Endothelial cell of umbilical vein (primary cell): ENCODE data around the gene SETD6. TPM values are rescaled to one million over a fixed set of nuclear protein-coding genes. Genes with fewer than 3 reads are reported as not detected.
A peak's percentile ranks its signal among the peaks of the same experiment; 100 is the strongest.

Experiments used
- BruUV-seq: library from RNA; stranded (reverse); fragments of 400-500 nt; replicated peaks from 2 replicates; lab custom pipeline; 2021; lab: Mats Ljungman, UMichigan
- CTCF ChIA-PET: fragments of 300-600, 350-600 bp; sonication (Branson Sonifier 250); formaldehyde crosslinking; loops from one replicate; lab custom pipeline; 2021; ENCODE audit warnings: antibody characterized with exemption, inconsistent platforms; lab: Charles Lee
- POLR2A ChIA-PET: fragments of 300-600, 350-600 bp; sonication (Branson Sonifier 250); formaldehyde crosslinking; loops from one replicate; lab custom pipeline; 2021; ENCODE audit warnings: antibody characterized with exemption, inconsistent platforms; lab: Charles Lee
- DNase-seq: peaks from one replicate; pipeline ENCODE4 v3.0.0-alpha.2; 2011; ENCODE audit warnings: low read depth, low spot score
- FAIRE-seq: peaks from 2 replicates; lab custom pipeline; 2011; peaks lifted over from hg19 to GRCh38; lab: Jason Lieb, UNC
- H2AFZ ChIP-seq: 2 replicates; pipeline ENCODE4 v1.6.0; 2012; ENCODE audit warnings: low read depth, low read length, control low read depth, inconsistent platforms
- H3K27ac ChIP-seq: 2 replicates; pipeline ENCODE4 v1.5.1; 2011; ENCODE audit warnings: low read depth, mild to moderate bottlenecking, control low read depth, low read length, moderate library complexity; ENCODE audit not compliant: insufficient read depth
- H3K27me3 ChIP-seq, 2 experiments: 2 replicates each; pipeline versions ENCODE4 v1.6.0 to v1.6.1; 2011; ENCODE audit warnings: low read length in 2 of 2, mixed read lengths in 1 of 2; ENCODE audit not compliant: control insufficient read depth in 2 of 2, insufficient read depth in 2 of 2
- H3K36me3 ChIP-seq, 2 experiments: 2 replicates in 1 of 2; 3 replicates in 1 of 2; pipeline ENCODE4 v1.5.1; 2011; ENCODE audit warnings: low read length in 2 of 2, mild to moderate bottlenecking in 1 of 2, moderate library complexity in 1 of 2; ENCODE audit not compliant: control insufficient read depth in 2 of 2, insufficient read depth in 2 of 2; ENCODE audit errors: extremely low read depth in 1 of 2
- H3K4me1 ChIP-seq: 3 replicates; pipeline ENCODE4 v1.5.1; 2011; ENCODE audit warnings: mild to moderate bottlenecking, low read length; ENCODE audit not compliant: control insufficient read depth, insufficient read depth; ENCODE audit errors: extremely low read depth
- H3K4me2 ChIP-seq: 2 replicates; pipeline ENCODE4 v1.6.1; 2011; ENCODE audit warnings: low read length, control low read depth, mixed read lengths; ENCODE audit not compliant: insufficient read depth
- H3K4me3 ChIP-seq, 3 experiments: fragments of 200-600 bp in 1 of 3; sonication (generic), shearing (Covaris generic) in 1 of 3; replicated peaks in 1 of 3; 2 replicates each; pipeline ENCODE4 v1.5.1; 2011 to 2016; ENCODE audit warnings: control low read depth in 3 of 3, low read length in 3 of 3, mild to moderate bottlenecking in 2 of 3, inconsistent platforms in 1 of 3, low read depth in 1 of 3, moderate library complexity in 1 of 3; ENCODE audit not compliant: insufficient read depth in 1 of 3
- H3K79me2 ChIP-seq: 2 replicates; pipeline ENCODE4 v1.6.0; 2012; ENCODE audit warnings: low read length, inconsistent platforms; ENCODE audit not compliant: control insufficient read depth, insufficient read depth
- H3K9ac ChIP-seq: replicated peaks from 2 replicates; pipeline ENCODE3; 2011; ENCODE audit warnings: low read length, control low read depth; ENCODE audit not compliant: insufficient read depth; ENCODE audit errors: extremely low read depth
- H3K9me1 ChIP-seq: replicated peaks from 3 replicates; pipeline ENCODE4 v1.6.0; 2011; ENCODE audit warnings: mild to moderate bottlenecking, low read length; ENCODE audit not compliant: control insufficient read depth, insufficient read depth; ENCODE audit errors: extremely low read depth
- H3K9me3 ChIP-seq: replicated peaks from 2 replicates; pipeline ENCODE4 v1.5.1; 2012; ENCODE audit warnings: low read length, inconsistent platforms; ENCODE audit not compliant: control insufficient read depth, insufficient read depth
- H4K20me1 ChIP-seq: replicated peaks from 2 replicates; pipeline ENCODE3; 2011; ENCODE audit warnings: mild to moderate bottlenecking, low read length; ENCODE audit not compliant: control insufficient read depth, insufficient read depth; ENCODE audit errors: extremely low read depth
- EZH2 ChIP-seq: IDR thresholded peaks from 2 replicates; pipeline ENCODE4 v1.6.1; 2012; ENCODE audit warnings: borderline replicate concordance, low read depth, mild to moderate bottlenecking, moderate library complexity, low read length, inconsistent platforms; ENCODE audit not compliant: severe bottlenecking
- FOS ChIP-seq: IDR thresholded peaks from 2 replicates; pipeline ENCODE4 v1.6.1; 2011; ENCODE audit warnings: mild to moderate bottlenecking, low read length, moderate library complexity, borderline replicate concordance; ENCODE audit not compliant: insufficient read depth
- GATA2 ChIP-seq: IDR thresholded peaks from 2 replicates; pipeline ENCODE4 v1.7.0; 2011; ENCODE audit warnings: low read depth, mild to moderate bottlenecking, moderate library complexity, mixed read lengths, low read length; ENCODE audit not compliant: insufficient read length, insufficient read depth
- JUN ChIP-seq: IDR thresholded peaks from 2 replicates; pipeline ENCODE4 v1.6.1; 2011; ENCODE audit warnings: borderline replicate concordance, low read depth; ENCODE audit not compliant: insufficient read length, insufficient read depth
- MYC ChIP-seq: IDR thresholded peaks from one replicate; pipeline ENCODE4 v1.6.1; 2011; ENCODE audit warnings: mild to moderate bottlenecking, low read depth, low read length
- POLR2A ChIP-seq: IDR thresholded peaks from 2 replicates; pipeline ENCODE4 v1.6.1; 2012; ENCODE audit warnings: low read depth, mild to moderate bottlenecking, control low read depth, low read length
- POLR2AphosphoS5 ChIP-seq: IDR thresholded peaks from 2 replicates; pipeline ENCODE4 v1.6.1; 2012; ENCODE audit warnings: low read depth, mild to moderate bottlenecking, control low read depth, low read length, moderate library complexity; ENCODE audit not compliant: insufficient read depth
- dilution Hi-C: fragments of 300-500 bp; cut with MboI; formaldehyde crosslinking; loops from one replicate; pipeline ENCODE4 v1.15.0; 2019; ENCODE audit warnings: low sequenced_read_pairs; ENCODE audit not compliant: extremely low pct_ligation_motif_present
- intact Hi-C: fragments of 100-400 bp; cut with micrococcal nuclease; formaldehyde crosslinking; loops from one replicate; pipeline ENCODE4 v1.10.0; 2022
- polyA plus RNA-seq, 4 experiments: library from polyadenylated mRNA; depleted of rRNA in 3 of 4; stranded (reverse) in 3 of 4; unstranded in 1 of 4; fragments of >200 nt; gene quantifications; 2 replicates each; pipeline versions ENCODE4 v1.2.1 to v1.2.3, GENCODE V29; 2011 to 2012; ENCODE audit warnings: missing spikeins in 1 of 4
- total RNA-seq: library from RNA; stranded (reverse); gene quantifications from 2 replicates; pipeline ENCODE4 v1.2.3, GENCODE V29; 2021
- TF ChIP-seq, protein P1 (sequence below), 2 donors: IDR thresholded peaks; 1 replicate in 1 of 2; 2 replicates in 1 of 2; pipeline ENCODE4 v1.5.1; 2011; ENCODE audit warnings: low read length in 2 of 2, mild to moderate bottlenecking in 2 of 2, moderate library complexity in 2 of 2, control low read depth in 1 of 2, inconsistent platforms in 1 of 2, low read depth in 1 of 2; ENCODE audit not compliant: insufficient read depth in 1 of 2; ENCODE audit errors: extremely low read depth in 1 of 2
- TF ChIP-seq, protein P2 (sequence below): IDR thresholded peaks from 2 replicates; pipeline ENCODE4 v1.6.1; 2011; ENCODE audit not compliant: insufficient read depth, insufficient read length

The SETD6 gene
- total and polyA plus RNA-seq, 2 donors (not counting 3 experiments of a cell fraction or from before 2014, with no cell fraction given) = 10.2 to 16.4 TPM

DNA sequence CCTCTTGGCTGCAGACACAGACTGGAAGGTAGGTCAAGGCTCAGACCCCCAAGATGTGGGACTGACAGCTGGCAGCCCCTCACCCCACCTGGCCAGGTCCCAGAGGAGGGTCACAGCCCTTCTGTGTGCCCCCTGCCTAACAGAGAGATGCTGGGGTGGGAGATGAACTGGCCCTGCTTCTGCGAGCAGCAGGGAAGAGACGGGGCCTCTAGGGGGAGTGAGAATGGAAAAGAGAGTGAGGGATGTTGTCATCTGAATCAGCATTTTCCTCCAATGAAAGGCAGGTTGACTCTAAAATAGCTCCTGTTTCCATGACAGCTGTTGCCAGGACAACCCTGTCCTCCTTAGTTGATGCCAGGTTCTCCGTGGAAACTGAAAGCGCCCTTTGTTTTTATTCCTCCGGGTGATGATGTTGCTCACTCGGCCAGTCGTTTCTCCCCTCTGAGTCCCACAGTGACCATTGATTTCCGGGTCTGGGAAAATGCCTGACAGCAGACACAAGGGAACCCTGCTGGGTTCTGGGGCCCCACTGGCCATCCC lies 20.3 kb upstream of the SETD6 start:
- H3K27ac ChIP-seq = peak overlapping the region; percentile 19
- POLR2A ChIA-PET = no interaction called here
- no peak overlapping the region for H2AFZ ChIP-seq
- CTCF ChIA-PET = interaction anchor here (0.6 to 3.3 kb wide), 12 partner anchors 9 to 261 kb away, joined by 3 to 28 read pairs (median 4); no protein-coding TSS in a partner anchor
- peaks cover 0 to 2% of the 10 kb centered on the region in 2 experiments for H3K36me3 ChIP-seq
- no peaks in the 10 kb centered on the region for H4K20me1 ChIP-seq
- DNase-seq (peak; percentile 88), FAIRE-seq (peak; percentile 88)
- TF ChIP-seq JUN = peak; percentile 40
- no peak for TF ChIP-seq POLR2A
- TF ChIP-seq EZH2 = no peak
- TF ChIP-seq FOS = no peak
- TF ChIP-seq, protein P1, sequence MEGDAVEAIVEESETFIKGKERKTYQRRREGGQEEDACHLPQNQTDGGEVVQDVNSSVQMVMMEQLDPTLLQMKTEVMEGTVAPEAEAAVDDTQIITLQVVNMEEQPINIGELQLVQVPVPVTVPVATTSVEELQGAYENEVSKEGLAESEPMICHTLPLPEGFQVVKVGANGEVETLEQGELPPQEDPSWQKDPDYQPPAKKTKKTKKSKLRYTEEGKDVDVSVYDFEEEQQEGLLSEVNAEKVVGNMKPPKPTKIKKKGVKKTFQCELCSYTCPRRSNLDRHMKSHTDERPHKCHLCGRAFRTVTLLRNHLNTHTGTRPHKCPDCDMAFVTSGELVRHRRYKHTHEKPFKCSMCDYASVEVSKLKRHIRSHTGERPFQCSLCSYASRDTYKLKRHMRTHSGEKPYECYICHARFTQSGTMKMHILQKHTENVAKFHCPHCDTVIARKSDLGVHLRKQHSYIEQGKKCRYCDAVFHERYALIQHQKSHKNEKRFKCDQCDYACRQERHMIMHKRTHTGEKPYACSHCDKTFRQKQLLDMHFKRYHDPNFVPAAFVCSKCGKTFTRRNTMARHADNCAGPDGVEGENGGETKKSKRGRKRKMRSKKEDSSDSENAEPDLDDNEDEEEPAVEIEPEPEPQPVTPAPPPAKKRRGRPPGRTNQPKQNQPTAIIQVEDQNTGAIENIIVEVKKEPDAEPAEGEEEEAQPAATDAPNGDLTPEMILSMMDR (IDR thresholded peaks at IDR 0.05; ENCODE audit: extremely low read depth in 1 of 2, insufficient read depth in 1 of 2, low read depth in 1 of 2, low read length in 2 of 2) = peak; percentile 51 to 61
- no peak for TF ChIP-seq MYC
- TF ChIP-seq, protein P2, sequence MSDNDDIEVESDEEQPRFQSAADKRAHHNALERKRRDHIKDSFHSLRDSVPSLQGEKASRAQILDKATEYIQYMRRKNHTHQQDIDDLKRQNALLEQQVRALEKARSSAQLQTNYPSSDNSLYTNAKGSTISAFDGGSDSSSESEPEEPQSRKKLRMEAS = peak; percentile 81
- no peak for TF ChIP-seq POLR2AphosphoS5
- TF ChIP-seq GATA2 = no peak
- BruUV-seq = no TSS peak
- no peak overlapping the region for H3K9ac ChIP-seq
- no peaks in the 10 kb centered on the region for H3K79me2 ChIP-seq
- intact Hi-C loops = loop anchor here (1.0 to 5.0 kb wide), 2 partner anchors 166 to 262 kb away; no protein-coding TSS in a partner anchor
- H3K4me3 ChIP-seq = no peak overlapping the region
- H3K9me1 ChIP-seq = no peaks in the 10 kb centered on the region
- dilution Hi-C loops = no loop called here
- H3K9me3 ChIP-seq = no peaks in the 10 kb centered on the region
- no peaks in the 10 kb centered on the region for H3K4me1 ChIP-seq
- H3K4me2 ChIP-seq = no peak overlapping the region
- H3K27me3 ChIP-seq = no peaks in the 10 kb centered on the region
